Femur (tissue), 1 donor: ENCODE results near the gene NTNG1.

Experiments used
- DNase-seq: peaks from one replicate; pipeline ENCODE4 v3.0.0-alpha.2; 2017

Gene NTNG1

DNA sequence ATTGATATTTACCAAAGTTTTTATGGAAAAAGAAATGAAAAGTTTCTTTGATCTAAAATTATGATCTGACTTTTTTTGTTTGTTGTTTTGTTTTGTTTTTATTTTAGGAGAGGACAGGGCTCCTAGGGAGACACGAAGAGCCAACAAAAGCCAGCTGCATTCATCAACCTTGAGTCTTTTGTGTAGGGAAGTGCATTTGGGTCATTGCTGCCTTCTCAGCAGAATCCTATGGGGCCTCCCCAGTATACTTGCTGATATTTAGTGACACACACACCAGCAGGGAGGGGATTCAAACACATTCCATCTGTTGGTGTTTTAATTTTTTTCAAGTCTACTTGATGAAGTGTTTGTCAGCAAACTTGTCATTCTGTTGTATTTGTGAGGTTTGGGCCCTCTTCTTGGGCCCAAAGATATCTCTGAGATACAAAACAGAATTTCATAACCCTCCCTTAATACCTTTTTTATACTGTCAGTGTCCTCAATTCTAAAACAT lies 203.5 kb downstream of the NTNG1 start:
- no peak for DNase-seq

DNA sequence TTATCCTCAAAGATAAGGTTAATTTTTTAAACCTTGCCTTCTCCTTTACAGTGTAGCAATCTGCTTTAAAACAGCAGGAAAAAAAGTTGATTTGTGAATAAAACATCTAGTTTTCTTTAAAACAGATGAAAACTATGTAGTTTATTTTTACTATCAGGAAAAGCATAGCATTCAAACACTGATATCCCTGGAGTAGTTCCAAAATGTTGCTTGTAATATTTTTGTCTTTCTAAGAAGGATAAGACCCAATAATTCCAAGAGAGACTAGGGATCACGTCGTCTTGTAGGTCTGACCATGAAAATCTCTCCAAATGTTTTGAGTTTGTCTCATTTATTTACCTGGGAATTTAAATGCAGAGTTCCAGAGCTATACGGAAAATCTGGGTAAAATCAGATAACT lies 204.0 kb downstream of the NTNG1 start:
- no peak for DNase-seq

DNA sequence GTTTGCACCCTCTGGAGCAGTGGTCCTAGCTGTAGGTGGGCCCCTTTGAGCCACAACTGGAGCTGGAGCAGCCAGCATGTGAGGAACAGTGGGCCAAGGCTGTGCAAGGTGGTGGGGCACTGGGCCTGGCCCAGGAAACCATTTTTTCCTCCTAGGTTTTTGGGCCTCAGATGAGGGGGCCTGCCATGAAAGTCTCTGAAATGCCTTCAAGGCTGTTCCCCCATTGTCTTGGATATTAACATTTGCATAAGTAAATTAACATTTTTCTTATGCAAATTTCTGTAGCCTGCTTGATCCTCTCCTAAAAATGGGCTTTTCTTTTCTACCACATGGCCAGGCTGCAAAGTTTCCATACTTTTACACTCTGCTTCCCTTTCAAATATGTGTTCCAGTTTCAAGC lies 212.0 kb downstream of the NTNG1 start:
- DNase-seq = no peak

DNA sequence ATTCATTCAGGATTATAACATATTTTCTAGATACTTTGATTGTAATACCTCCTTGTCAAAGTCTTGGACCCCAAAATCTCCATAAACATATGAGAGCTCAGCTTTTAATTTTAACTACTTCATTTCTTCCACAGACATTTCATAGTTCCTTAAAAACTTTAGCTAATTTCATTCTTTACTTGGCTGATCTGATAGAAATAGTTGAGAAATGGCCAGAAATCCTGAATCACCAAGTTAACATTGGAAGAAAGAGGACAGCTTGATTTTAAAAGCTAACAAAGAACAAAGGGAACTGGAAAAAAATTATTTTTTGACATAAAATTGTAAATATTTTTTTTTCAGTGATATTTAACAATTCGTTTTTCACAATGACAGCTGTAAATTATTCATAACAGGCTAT lies 216.5 kb downstream of the NTNG1 start:
- no peak for DNase-seq

DNA sequence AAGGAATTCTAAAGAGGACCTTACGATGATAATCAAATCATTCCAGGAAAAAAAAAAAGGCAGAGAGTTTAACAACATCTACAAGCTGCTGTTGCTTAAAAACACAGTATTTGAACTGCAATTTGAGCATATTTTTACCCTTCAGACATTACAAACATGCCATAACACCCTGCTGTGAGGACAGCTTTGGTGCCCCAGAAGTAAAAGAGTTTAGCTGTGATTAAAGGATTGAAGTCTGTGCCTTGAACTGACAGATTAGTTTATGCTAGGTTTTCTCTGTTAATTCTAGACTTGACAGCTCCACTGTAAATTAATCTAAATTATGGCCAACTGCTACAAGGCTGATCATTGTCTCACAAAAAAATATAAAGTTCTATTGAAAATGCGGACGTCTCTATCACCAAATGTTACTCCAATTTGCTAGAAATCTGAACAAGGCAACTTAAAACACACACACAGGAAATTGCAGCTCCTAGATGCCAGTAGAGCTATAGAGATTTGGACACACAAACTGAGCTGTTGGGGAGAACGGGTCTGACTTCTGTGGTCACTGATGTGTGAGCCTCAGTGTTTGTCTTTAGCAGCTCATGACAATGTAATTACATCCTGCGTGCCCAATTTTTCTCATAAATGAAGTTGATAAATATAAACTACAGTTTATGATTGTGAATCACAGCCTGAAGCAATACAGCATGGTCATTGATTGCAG lies 217.9 kb downstream of the NTNG1 start:
- DNase-seq = no peak

DNA sequence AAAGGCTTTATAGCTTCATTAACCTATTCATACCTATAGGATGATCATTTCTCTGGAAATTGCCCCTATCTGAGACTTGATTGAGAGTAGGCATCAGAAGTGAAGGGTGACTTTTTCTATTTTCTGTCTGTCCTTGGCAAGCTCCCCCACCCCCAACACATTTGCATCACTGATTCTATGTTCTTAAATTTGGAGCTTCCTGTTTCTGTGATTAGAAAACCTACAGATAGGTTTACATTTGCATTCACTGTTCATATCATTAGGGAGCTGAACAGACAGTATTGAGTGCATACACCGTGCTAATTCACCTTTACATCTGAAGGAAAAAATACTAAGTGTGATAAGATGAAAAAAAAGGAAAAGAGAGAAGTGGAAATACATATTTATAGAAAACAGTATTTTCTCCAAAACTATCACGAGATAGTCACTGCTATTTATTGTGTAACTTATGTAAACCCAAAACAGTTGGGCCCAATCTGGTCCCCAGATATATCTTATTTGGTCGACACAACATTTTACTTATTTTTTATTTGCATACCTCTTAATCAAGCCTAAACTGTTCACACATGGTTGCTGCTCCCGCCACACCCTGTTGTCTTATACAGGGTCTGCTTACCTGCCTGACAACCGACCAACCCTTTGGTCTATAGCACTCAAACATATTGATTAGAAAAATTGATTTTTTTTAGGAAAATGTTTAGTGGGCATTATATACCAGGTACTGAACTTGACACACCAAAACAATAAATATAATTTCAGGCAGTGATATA lies 218.8 kb downstream of the NTNG1 start:
- no peak for DNase-seq

DNA sequence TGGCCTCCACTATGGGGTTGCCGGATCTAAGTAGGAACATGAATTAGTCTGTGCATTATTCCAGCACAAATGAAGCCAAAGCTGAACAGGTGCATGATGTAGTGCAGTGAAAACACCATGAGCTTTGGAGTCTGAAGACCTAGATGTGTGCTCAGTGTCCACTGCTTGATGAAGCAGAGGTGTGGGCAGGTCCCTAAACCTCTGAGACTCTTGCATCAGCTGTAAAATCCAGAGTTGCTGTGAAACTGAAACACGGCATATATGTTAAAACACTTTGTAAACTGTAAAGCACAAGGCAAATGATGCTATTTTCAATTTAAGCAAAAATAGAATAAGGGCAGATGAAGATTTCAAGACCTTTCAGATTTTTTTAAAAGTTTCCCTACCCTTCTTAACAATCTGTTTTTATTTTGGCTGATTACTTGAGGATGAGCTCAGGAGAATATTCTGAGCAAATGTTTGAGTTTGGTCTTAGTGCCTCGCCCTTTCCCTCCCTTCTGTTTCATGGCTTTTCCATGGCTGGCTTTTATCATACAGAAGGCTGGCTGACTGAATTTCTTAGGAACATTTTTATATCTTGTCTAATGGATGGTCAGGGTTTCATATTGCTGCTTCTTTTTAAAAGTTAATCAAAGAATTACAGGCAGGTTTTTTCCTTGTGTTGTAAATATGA lies 221.8 kb downstream of the NTNG1 start:
- DNase-seq = no peak

DNA sequence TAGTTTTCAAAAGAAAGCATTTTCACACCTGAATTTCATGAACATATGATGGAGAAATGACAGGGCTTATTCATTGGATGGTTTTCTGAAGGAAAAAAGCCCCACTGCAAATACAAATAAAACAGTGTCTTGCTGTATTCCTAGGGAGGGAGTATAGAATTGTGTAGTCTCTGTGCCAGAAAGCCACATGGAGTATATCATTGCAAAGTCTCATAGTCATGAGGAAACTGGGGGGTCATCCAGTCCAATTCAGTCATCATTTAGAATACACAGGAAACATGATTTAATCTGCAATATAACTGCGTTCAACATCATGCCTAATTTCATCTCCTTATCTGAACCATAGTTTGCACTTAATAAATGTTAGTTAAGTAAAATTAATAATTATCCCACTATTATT lies 222.3 kb downstream of the NTNG1 start:
- DNase-seq = no peak

DNA sequence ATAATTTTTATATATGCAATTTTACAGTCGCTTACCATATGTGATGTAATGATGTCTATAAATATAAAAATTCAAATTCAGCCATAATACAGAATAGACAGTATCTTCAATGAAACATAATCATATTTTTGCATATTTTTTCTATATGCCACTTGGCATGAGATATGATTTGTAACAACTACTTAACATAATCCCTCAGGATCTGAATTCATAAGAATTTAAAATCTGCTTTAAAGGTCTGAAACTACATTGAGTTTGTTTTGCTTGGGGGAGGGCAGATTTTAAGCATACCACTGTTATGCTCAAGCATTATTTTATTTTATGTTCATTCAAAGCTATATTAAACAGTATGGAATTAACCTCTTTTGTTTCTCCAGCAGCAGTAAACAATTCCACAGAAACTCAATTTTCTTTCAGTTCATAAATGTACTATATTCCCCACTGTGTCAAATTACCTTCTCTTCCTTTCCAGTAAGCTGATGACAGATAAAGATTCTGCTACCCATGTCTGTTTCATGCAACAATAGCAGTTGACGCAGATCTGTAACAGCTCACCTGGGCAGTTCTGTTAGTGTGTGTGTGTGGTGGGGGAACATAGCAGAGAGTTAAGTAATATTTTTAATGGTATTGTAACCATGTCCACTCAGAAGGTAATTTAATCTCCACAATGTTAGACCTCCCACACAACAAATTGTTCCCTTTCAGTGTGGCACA lies 224.8 kb downstream of the NTNG1 start:
- DNase-seq = no peak

DNA sequence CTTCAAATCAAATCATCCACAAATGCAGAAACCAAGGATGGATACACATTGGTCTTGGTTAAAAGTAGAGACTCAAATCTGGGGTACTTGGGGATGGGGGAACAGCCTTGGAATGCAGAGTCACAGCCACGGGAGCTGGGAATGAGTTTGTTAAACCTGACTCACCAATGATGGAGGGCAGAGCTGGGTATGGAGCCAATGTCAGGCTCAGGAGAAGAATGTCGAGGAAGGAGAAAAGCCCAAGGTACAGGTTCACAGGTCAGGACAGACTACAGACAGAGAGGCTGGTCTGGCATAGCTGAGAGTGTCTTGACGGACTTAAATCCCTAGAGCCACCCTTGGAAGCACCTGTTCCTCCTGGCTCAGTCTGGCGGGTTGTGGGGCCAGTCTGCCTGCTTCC lies 237.6 kb downstream of the NTNG1 start:
- DNase-seq = peak; percentile 20

DNA sequence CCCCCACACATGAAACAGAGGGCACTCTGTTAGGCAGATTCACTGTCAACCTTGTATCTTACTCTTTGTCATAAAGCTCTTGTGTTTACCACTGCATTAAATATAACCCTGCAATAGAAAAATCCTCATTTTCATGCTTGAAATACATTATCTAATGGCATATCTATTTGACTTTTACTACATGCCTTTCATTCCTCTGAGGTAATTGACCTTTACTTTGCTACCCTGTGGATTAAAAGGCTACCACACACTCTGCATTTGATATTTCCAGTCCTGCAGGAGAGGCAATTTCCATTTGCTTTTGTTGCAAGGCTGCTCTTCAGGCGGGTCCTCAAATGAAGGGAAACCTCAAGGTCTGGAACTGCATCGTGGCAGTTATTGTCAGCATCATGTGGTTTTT lies 238.0 kb downstream of the NTNG1 start:
- DNase-seq = no peak

DNA sequence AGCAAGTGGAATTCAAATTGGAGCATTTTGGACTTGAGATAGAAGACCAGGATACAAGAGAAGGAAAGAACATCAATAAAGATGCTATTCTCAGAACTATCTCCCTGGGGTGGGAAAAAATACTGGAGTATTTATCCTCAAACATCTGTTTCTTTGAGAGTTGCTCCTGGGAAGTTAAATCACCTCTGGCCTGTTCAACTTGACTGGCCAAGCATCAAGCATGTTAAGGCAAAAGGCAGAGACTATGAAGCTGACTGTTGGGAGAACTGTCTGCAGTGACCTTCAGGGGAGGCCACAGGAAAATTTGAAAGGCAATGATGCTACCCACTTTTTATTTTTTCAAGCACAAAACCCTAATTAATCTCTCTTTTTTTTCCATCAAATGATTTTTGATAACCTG lies 239.0 kb downstream of the NTNG1 start:
- DNase-seq = no peak

DNA sequence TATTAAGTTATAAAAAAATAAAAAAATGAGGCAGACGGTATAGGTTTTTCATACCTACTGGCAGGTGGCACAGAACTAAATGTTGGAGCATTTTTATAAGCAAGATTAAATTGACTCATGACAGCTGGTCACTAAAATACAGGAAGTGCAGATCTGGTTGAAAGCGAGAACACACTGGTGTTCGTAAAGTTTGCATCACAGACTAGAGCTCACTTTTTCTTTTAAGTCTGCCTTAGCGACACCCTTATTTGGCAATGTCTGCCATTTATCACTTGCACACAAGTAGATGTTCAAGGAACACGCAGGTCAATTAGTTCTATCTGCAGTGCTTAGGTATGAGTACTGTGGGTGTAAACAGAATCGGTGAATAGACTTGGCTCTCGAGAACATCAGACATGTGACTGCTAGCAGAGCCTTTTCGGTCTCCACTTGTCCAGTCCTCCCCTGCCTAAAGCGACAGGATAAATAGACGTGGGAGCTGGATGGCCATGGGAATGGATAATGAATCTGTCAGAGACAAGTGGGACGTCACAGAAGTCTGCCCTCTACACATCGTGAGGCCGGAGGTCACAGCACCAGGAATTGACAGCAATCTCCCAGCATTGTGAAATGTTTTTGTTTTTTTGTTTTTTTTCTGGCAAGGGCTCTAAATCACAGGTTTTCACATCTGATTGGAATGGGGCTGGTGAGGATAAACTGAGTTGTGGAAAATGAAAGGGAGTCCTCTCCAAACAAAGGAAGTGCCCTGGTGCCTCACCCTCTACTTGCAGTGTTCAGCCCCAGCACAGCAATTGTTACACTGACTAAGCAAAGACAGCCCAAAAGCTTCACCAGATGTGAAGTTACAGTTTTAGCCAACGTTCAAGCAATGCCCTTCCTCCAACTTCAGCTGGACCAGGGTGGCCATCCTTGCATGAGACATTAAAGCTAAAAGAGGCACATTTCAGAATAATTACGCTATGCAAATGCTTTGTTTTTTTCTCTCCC lies 248.9 kb downstream of the NTNG1 start:
- no peak for DNase-seq

DNA sequence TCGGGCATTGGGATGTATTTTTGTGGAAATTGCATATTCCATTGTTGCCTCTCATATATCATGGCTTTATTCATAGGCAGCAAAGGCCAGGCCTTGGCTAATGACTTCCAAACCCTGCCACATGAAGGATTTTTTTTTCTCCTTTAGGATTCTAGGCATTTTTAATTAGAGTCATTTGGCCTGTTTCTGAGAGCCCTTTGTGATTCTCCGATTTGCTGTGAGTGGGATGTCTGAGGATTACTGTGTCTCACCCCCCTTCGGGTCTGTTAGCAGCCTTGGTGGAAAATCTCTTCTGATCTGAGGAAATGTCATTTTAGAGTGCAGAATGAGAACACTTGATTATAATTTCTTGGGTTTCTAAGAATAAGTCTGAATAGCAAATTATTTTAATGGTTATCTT lies 253.5 kb downstream of the NTNG1 start:
- no peak for DNase-seq

DNA sequence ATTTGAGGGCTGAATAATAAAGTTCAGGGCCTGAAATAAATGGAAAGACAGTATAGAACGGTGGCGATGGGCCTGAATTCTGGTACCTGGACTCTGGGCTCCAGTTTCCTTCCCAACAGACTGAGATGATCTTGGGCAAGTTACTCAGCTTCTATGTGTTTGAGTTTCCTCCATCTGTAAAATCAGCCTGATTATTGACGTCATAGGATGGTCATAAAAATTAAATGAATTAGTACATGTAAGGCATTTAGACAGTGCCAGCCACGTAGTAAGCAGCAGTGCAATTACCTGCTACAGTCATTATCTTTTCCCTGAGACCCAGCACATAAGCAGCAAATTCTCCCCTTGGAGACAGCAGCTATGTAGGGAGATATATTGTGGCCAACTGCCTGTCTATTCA lies 260.9 kb downstream of the NTNG1 start:
- DNase-seq = no peak

DNA sequence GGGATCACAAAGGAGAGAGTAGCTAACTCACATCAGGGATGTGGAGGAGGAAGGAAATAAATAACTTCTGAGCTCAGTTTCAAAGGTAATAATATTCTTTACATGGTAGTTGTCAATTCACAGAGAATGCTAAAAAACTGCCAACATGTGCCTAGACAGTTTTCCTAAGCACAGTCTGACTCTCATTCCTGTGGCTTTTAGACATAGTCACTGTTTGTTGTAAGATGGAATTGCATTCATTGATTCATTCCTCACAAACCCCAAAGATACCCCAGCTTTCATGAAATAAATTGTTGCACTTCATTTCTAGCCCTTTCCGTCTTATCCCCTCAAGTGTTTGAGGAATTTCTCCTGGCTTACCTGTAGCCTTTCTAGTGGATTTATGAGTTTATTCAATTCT lies 263.9 kb downstream of the NTNG1 start:
- no peak for DNase-seq

DNA sequence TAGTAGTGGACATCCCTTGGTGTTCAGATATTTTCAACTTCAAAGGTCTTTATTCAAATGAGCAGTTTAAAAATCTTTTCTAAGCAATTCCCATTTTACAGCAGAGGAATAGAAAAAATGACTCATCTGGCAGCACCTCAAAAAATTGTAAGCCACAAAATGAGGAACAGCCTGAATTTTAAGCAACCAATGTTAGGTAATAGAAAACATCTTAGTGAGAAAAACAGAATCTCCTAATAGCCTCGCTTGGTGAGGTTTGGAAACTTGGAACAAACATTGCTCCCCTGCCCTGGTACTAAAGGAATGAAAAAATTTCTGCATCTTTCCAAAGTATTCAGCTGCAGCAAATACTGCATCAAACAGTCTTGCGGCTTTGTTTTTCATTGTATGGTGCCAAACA lies 264.4 kb downstream of the NTNG1 start:
- no peak for DNase-seq

DNA sequence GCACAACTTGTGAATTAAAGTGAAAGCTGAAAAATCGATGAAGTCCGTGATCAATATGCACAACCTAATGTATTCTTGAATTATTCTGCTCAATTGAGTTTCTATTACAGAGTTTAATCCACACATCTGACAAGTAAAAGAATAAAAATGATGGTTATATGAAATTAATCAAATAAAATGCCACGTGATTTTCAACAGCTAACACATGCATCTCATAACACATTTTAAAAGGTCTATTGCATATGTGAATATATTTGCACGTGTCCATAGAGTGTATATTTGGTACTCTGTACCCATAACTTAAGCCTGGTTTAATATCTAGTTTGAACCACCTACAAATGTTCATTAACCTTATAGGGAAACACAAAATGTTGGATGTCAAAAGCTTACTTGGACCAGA lies 266.2 kb downstream of the NTNG1 start:
- no peak for DNase-seq

DNA sequence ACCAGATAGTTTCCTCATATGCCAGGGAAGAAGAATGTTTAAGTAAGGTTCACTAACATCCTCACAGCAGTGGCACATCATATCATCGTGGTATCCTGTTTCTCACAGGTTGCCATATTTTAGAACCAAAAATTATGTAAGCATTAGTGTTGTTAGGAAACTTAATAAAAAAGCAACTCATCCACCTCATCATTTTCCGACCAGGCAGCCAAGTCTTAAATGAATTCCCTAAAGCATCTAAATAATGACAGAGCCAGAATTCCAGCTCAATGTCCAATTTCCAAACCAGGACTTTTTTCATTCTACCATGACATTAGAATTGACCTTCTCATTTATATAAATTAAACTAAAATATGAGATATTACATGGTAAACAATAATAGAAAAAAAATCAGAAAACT lies 272.7 kb downstream of the NTNG1 start:
- no peak for DNase-seq

DNA sequence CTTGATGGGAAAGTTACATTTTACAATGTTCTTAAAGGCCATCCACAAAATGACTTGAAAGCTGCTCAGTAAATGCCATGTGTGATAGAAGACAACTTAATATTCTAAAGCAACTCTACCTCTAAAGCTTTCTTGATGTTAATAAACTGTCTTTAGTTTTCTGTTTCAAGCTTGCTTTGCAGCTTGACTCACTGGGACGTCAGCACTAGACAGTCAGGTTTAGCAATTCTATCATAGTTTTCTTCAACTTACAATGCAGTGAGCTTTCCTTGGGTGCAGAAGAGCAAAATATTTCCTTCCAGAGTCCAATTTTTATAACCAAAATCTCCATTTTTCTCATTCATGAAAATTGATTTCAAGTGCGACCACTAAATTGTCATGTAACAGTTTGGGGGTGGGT lies 273.1 kb downstream of the NTNG1 start:
- DNase-seq = no peak

DNA sequence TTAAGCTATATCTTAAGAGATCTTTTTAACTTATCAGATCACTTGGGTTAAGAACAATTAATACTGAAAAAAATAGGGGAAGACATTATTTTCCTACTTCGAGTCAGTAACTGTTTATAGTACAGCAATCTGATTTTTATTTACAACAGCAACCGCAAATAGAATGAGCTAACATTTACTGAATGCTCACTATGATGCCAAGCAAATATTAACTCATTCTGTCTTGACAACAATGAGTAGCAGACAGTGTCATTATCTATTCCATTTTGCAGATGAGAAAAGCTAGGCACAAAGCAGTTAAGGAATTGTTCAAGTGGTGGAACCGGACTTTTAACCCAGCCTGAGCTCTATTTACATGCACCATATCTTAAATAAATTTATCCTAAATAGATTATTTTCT lies 273.7 kb downstream of the NTNG1 start:
- no peak for DNase-seq

DNA sequence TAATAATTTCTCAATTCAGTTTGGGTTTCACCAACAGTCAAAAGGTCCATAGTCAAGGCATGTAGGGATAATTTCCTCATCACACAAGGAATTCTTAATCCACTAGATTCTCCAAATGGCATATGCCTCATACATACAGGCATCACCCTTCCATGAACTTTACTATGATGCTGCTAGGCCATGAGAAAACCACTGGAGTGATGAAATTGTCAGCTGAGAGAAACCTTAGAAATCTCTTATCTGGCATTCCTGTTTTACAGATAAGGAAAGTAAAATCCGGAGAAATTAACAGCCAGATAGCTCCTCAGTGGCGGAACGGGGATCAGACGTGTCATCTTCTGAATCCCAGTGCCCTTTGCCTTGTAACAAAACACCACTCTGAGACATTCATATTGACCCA lies 274.4 kb downstream of the NTNG1 start:
- no peak for DNase-seq
